SK-N-SH (cell line): ENCODE data around the gene NFIX. TPM values are rescaled to one million over a fixed set of nuclear protein-coding genes. Genes with fewer than 3 reads are reported as not detected.

ENCODE experiments used
- CTCF ChIA-PET: fragments of 300-600, 350-600 bp; formaldehyde crosslinking; extraction: SDS; loops from one replicate; lab custom pipeline; 2021; lab: Yijun Ruan, JAX
- POLR2A ChIA-PET: fragments of 350-600 bp; sonication (Branson Sonifier 250); formaldehyde crosslinking; extraction: SDS; loops from one replicate; lab custom pipeline; 2020; ENCODE audit warnings: antibody characterized with exemption, inconsistent platforms; lab: Yijun Ruan, JAX
- DNase-seq: peaks from one replicate; pipeline ENCODE4 v3.0.0; 2012
- H2AFZ ChIP-seq: fragments of 200-600 bp; sonication (generic); 2 replicates; pipeline ENCODE4 v1.8.1; 2016; ENCODE audit warnings: antibody characterized with exemption, mild to moderate bottlenecking, low read depth
- H3F3A ChIP-seq: fragments of 200-600 bp; sonication (generic); replicated peaks from 2 replicates; pipeline ENCODE3; 2016; ENCODE audit warnings: antibody characterized with exemption, mild to moderate bottlenecking; ENCODE audit not compliant: insufficient read depth
- H3K27ac ChIP-seq, 2 experiments: fragments of 200-500 bp in 1 of 2; fragments of 200-600 bp in 1 of 2; sonication (Bioruptor generic) in 1 of 2; sonication (generic), shearing (Covaris generic) in 1 of 2; 2 replicates each; pipeline versions ENCODE4 v1.5.1 to v1.6.1; 2014 to 2016; ENCODE audit warnings: low read depth in 2 of 2, inconsistent platforms in 1 of 2, low read length in 1 of 2, mild to moderate bottlenecking in 1 of 2, mixed read lengths in 1 of 2
- H3K27me3 ChIP-seq: fragments of 200-600 bp; sonication (generic), shearing (Covaris generic); 2 replicates; pipeline ENCODE4 v1.6.1; 2016; ENCODE audit warnings: mixed run types; ENCODE audit not compliant: insufficient read depth
- H3K36me3 ChIP-seq, 2 experiments: fragments of 200-500 bp in 1 of 2; fragments of 200-600 bp in 1 of 2; sonication (Bioruptor generic) in 1 of 2; sonication (generic) in 1 of 2; replicated peaks in 1 of 2; 2 replicates each; pipeline versions ENCODE3 to v1.5.1; 2014 to 2016; ENCODE audit warnings: low read length in 1 of 2, mild to moderate bottlenecking in 1 of 2; ENCODE audit not compliant: insufficient read depth in 2 of 2, control insufficient read depth in 1 of 2
- H3K4me1 ChIP-seq, 2 experiments: fragments of 200-500 bp in 1 of 2; fragments of 200-600 bp in 1 of 2; sonication (Bioruptor generic) in 1 of 2; sonication (generic), shearing (Covaris generic) in 1 of 2; 2 replicates each; pipeline versions ENCODE4 v1.5.1 to v1.6.1; 2014 to 2016; ENCODE audit warnings: low read depth in 1 of 2, low read length in 1 of 2, mixed run types in 1 of 2; ENCODE audit not compliant: insufficient read depth in 2 of 2, control insufficient read depth in 1 of 2
- H3K4me2 ChIP-seq: fragments of 200-600 bp; sonication (generic), shearing (Covaris generic); 2 replicates; pipeline ENCODE4 v1.6.1; 2017; ENCODE audit warnings: mixed run types
- H3K4me3 ChIP-seq, 2 experiments: fragments of 200-500 bp in 1 of 2; fragments of 200-600 bp in 1 of 2; sonication (Bioruptor generic) in 1 of 2; sonication (generic), shearing (Covaris generic) in 1 of 2; 2 replicates each; pipeline versions ENCODE4 v1.5.1 to v1.8.1; 2014 to 2016; ENCODE audit warnings: low read depth in 2 of 2, inconsistent platforms in 1 of 2, low read length in 1 of 2, mild to moderate bottlenecking in 1 of 2, mixed read lengths in 1 of 2, moderate library complexity in 1 of 2
- H3K79me2 ChIP-seq: fragments of 200-600 bp; sonication (generic); 2 replicates; pipeline ENCODE4 v1.8.1; 2017; ENCODE audit warnings: mild to moderate bottlenecking; ENCODE audit not compliant: insufficient read depth
- H3K9ac ChIP-seq: fragments of 200-600 bp; sonication (generic); 2 replicates; pipeline ENCODE4 v1.6.1; 2017; ENCODE audit warnings: mixed run types
- H3K9me2 ChIP-seq: fragments of 200-600 bp; sonication (generic); 2 replicates; pipeline ENCODE4 v1.6.1; 2017; ENCODE audit warnings: mixed run types
- H3K9me3 ChIP-seq: fragments of 200-600 bp; sonication (generic); 2 replicates; pipeline ENCODE4 v1.6.1; 2017; ENCODE audit warnings: mixed run types, mild to moderate bottlenecking, moderate library complexity
- H4K20me1 ChIP-seq: fragments of 200-600 bp; sonication (generic); 2 replicates; pipeline ENCODE4 v1.6.1; 2017; ENCODE audit warnings: mild to moderate bottlenecking, mixed run types; ENCODE audit not compliant: insufficient read depth
- ELF1 ChIP-seq: IDR thresholded peaks from 2 replicates; pipeline ENCODE4 v1.4.0; 2012
- EZH2phosphoT487 ChIP-seq: fragments of 200-600 bp; sonication (generic); IDR thresholded peaks from 2 replicates; pipeline ENCODE4 v1.6.1; 2017; ENCODE audit warnings: low read depth, mixed run types, mild to moderate bottlenecking, antibody characterized with exemption, moderate library complexity, borderline replicate concordance
- MEF2A ChIP-seq: IDR thresholded peaks from 2 replicates; pipeline ENCODE4 v1.4.0; 2012; ENCODE audit warnings: low read depth, borderline replicate concordance
- RFX5 ChIP-seq: IDR thresholded peaks from 2 replicates; pipeline ENCODE4 v1.6.1; 2012; ENCODE audit warnings: mild to moderate bottlenecking, improper control_type of control experiment, low read length
- RXRA ChIP-seq: IDR thresholded peaks from 2 replicates; pipeline ENCODE4 v1.4.0; 2012; ENCODE audit warnings: low read depth, mild to moderate bottlenecking, borderline replicate concordance
- SIN3A ChIP-seq: IDR thresholded peaks from 2 replicates; pipeline ENCODE4 v1.6.1; 2012; ENCODE audit warnings: low read depth, mild to moderate bottlenecking, low read length, moderate library complexity, borderline replicate concordance
- SMC3 ChIP-seq: IDR thresholded peaks from 2 replicates; pipeline ENCODE4 v1.6.1; 2012; ENCODE audit warnings: low read depth, low read length, improper control_type of control experiment
- TEAD4 ChIP-seq: IDR thresholded peaks from 2 replicates; pipeline ENCODE4 v1.4.0; 2012; ENCODE audit warnings: mild to moderate bottlenecking, borderline replicate concordance; ENCODE audit not compliant: insufficient read depth
- WGBS: methylation state at CpG from one replicate; pipeline ENCODE4 v1.1.6; 2017; ENCODE audit warnings: low lambda C conversion rate; 5-methylcytosine and 5-hydroxymethylcytosine counted together
- polyA plus RNA-seq, 3 experiments: library from polyadenylated mRNA; depleted of rRNA; stranded (reverse); fragments of >200 nt; gene quantifications; 2 replicates each; pipeline ENCODE4 v1.2.3, GENCODE V29; 2012
- TF ChIP-seq, protein P1 (sequence below): IDR thresholded peaks from 2 replicates; pipeline ENCODE4 v1.4.0; 2012; ENCODE audit warnings: low read depth, borderline replicate concordance
- TF ChIP-seq, protein P2 (sequence below): fragments of 200-600 bp; sonication (generic); IDR thresholded peaks from 2 replicates; pipeline ENCODE4 v1.6.1; 2017; ENCODE audit warnings: antibody characterized with exemption, mild to moderate bottlenecking, moderate library complexity
- TF ChIP-seq, protein P3 (sequence below): IDR thresholded peaks from 2 replicates; pipeline ENCODE4 v1.4.0; 2012; ENCODE audit warnings: low read depth
- TF ChIP-seq, protein P4 (sequence below): IDR thresholded peaks from 2 replicates; pipeline ENCODE4 v1.6.1; 2012; ENCODE audit warnings: mild to moderate bottlenecking, low read depth, low read length, moderate library complexity

Gene NFIX
- polyA plus RNA-seq, 1 of the 3 experiments (the other 2 are of a cell fraction) = 14.8 TPM

DNA sequence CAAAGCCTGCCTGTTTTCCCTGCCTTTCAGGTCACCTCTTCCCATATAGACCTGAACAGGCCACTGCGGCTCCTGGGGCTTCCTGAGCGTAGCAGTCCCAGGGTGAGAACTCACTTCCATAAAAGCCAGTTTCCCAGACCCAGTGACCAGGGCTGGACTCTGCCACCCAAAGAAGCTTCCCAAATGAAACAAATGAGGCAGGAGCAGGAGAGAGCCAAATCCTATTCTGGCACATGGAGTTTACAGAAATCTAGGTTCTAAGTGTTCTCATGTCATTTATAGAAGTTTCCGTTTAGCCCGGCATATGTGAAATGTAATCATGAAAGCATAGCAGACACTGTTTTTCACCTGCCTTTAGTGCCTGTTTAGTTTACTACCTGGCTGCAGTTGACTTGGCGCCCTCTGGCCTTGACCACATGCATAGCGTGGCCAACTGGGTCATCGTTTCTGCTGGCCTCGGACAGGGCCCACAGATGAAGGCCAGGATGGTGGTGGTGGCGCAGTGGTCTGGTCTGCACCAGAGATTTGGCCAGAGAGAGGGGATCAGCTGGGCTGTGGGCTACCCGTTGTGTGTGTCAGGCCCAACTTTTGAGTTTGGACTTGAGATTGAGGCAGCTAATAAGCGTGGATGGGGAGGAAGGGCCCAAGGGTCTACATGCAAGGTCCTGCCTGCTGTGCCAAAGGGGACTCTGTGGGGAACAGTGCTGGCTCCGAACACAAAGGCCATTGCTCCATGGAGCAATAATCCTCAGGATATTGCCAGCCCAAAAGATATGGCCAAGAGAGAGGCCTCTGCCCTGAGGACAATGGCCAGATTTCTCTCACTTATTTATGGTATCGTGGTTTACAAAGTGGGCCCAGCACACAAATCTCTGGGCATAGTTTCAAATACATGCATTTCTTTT lies 43.3 kb downstream of the NFIX start:
- Histone ChIP-seq H3F3A (peaks cover 5% of the 10 kb centered on the region), H3K9ac (no peak overlapping the region), H4K20me1 (no peaks in the 10 kb centered on the region), H3K4me1 (peaks cover 40 to 66% of the 10 kb centered on the region in 2 experiments), H3K4me3 (no peak overlapping the region), H3K9me3 (no peaks in the 10 kb centered on the region), H3K9me2 (no peaks in the 10 kb centered on the region), H3K36me3 (peaks cover 8 to 10% of the 10 kb centered on the region in 2 experiments), H3K4me2 (no peak overlapping the region), H3K27me3 (no peaks in the 10 kb centered on the region), H2AFZ (no peak overlapping the region), H3K79me2 (peaks cover 91% of the 10 kb centered on the region), H3K27ac (peak overlapping the region in 1 of 2 experiments; percentile 81; a peak in 2 of 4 replicates)
- TF ChIP-seq, protein P1, sequence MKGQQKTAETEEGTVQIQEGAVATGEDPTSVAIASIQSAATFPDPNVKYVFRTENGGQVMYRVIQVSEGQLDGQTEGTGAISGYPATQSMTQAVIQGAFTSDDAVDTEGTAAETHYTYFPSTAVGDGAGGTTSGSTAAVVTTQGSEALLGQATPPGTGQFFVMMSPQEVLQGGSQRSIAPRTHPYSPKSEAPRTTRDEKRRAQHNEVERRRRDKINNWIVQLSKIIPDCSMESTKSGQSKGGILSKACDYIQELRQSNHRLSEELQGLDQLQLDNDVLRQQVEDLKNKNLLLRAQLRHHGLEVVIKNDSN = no peak
- TF ChIP-seq SIN3A = no peak
- TF ChIP-seq, protein P2, sequence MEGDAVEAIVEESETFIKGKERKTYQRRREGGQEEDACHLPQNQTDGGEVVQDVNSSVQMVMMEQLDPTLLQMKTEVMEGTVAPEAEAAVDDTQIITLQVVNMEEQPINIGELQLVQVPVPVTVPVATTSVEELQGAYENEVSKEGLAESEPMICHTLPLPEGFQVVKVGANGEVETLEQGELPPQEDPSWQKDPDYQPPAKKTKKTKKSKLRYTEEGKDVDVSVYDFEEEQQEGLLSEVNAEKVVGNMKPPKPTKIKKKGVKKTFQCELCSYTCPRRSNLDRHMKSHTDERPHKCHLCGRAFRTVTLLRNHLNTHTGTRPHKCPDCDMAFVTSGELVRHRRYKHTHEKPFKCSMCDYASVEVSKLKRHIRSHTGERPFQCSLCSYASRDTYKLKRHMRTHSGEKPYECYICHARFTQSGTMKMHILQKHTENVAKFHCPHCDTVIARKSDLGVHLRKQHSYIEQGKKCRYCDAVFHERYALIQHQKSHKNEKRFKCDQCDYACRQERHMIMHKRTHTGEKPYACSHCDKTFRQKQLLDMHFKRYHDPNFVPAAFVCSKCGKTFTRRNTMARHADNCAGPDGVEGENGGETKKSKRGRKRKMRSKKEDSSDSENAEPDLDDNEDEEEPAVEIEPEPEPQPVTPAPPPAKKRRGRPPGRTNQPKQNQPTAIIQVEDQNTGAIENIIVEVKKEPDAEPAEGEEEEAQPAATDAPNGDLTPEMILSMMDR = peak; percentile 11; the same call in 1 of the 2 replicates
- ChIA-PET CTCF (interaction anchor here (0.6 to 3.1 kb wide), 8 partner anchors 10 to 73 kb away, joined by 3 to 17 read pairs (median 6); no protein-coding TSS in a partner anchor), POLR2A (interaction anchor here (1.4 kb wide), 1 partner anchor 16 kb away, joined by 3 read pairs; no protein-coding TSS in a partner anchor)
- no peak for DNase-seq
- 98% methylated on average over 11 of the region's 13 CpGs for WGBS

DNA sequence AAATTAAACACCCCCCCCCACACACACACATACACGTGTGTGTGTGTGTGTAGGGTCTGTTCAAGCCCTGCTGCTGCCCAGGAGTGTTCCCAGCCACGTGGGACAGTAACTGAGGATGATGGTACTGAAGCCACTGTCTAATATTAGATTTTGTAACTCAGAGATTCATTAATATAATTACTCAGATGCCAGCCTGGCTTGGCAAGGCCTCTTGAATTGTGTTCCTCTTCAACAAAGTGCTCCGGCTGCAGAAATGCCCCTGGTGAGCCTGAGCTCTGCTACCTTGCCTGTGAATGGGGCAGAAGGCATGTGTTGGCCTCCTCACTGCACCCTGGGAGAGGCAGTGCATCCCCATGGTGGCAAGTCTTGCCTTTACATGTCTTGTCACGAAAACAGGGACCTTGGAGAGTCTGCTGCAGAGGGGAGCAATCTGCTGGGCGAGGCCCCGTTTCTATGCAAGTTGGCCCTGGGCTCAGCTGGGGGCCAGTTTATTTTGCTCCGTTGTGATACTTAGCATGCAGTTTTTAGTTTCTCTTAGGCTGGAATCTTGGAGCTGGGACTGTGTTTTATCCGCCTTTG lies 44.0 kb downstream of the NFIX start:
- Histone ChIP-seq H3K36me3 (peaks cover 6 to 10% of the 10 kb centered on the region in 2 experiments), H3K4me3 (no peak overlapping the region), H3K9me2 (no peaks in the 10 kb centered on the region), H3K9ac (no peak overlapping the region), H3F3A (peaks cover 5% of the 10 kb centered on the region), H3K9me3 (no peaks in the 10 kb centered on the region), H3K79me2 (peaks cover 88% of the 10 kb centered on the region), H3K27ac (peak overlapping the region in 1 of 2 experiments; percentile 81; a peak in 2 of 4 replicates), H3K4me1 (peaks cover 38 to 59% of the 10 kb centered on the region in 2 experiments; a peak in 3 of 4 replicates), H3K4me2 (no peak overlapping the region), H3K27me3 (no peaks in the 10 kb centered on the region), H4K20me1 (no peaks in the 10 kb centered on the region), H2AFZ (no peak overlapping the region)
- WGBS = 89% methylated on average over 8 of the region's 8 CpGs
- DNase-seq = no peak
- POLR2A ChIA-PET = interaction anchor here (1.4 kb wide), 1 partner anchor 16 kb away, joined by 3 read pairs; no protein-coding TSS in a partner anchor
- CTCF ChIA-PET = interaction anchor here (0.9 to 3.1 kb wide), 6 partner anchors 10 to 74 kb away, joined by 3 to 17 read pairs (median 6); no protein-coding TSS in a partner anchor
- no peak for TF ChIP-seq SMC3
- no peak for TF ChIP-seq TEAD4
- no peak for TF ChIP-seq ELF1
- TF ChIP-seq, protein P3, sequence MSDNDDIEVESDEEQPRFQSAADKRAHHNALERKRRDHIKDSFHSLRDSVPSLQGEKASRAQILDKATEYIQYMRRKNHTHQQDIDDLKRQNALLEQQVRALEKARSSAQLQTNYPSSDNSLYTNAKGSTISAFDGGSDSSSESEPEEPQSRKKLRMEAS = no peak
- no peak for TF ChIP-seq RXRA
- TF ChIP-seq, protein P2 = no peak
- TF ChIP-seq, protein P1 = no peak
- TF ChIP-seq, protein P4, sequence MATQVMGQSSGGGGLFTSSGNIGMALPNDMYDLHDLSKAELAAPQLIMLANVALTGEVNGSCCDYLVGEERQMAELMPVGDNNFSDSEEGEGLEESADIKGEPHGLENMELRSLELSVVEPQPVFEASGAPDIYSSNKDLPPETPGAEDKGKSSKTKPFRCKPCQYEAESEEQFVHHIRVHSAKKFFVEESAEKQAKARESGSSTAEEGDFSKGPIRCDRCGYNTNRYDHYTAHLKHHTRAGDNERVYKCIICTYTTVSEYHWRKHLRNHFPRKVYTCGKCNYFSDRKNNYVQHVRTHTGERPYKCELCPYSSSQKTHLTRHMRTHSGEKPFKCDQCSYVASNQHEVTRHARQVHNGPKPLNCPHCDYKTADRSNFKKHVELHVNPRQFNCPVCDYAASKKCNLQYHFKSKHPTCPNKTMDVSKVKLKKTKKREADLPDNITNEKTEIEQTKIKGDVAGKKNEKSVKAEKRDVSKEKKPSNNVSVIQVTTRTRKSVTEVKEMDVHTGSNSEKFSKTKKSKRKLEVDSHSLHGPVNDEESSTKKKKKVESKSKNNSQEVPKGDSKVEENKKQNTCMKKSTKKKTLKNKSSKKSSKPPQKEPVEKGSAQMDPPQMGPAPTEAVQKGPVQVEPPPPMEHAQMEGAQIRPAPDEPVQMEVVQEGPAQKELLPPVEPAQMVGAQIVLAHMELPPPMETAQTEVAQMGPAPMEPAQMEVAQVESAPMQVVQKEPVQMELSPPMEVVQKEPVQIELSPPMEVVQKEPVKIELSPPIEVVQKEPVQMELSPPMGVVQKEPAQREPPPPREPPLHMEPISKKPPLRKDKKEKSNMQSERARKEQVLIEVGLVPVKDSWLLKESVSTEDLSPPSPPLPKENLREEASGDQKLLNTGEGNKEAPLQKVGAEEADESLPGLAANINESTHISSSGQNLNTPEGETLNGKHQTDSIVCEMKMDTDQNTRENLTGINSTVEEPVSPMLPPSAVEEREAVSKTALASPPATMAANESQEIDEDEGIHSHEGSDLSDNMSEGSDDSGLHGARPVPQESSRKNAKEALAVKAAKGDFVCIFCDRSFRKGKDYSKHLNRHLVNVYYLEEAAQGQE = no peak
- no peak for TF ChIP-seq EZH2phosphoT487
- no peak for TF ChIP-seq MEF2A
- TF ChIP-seq RFX5 = no peak
